ENCODE data around the gene SLC37A1.

SLC37A1 gene

DNA sequence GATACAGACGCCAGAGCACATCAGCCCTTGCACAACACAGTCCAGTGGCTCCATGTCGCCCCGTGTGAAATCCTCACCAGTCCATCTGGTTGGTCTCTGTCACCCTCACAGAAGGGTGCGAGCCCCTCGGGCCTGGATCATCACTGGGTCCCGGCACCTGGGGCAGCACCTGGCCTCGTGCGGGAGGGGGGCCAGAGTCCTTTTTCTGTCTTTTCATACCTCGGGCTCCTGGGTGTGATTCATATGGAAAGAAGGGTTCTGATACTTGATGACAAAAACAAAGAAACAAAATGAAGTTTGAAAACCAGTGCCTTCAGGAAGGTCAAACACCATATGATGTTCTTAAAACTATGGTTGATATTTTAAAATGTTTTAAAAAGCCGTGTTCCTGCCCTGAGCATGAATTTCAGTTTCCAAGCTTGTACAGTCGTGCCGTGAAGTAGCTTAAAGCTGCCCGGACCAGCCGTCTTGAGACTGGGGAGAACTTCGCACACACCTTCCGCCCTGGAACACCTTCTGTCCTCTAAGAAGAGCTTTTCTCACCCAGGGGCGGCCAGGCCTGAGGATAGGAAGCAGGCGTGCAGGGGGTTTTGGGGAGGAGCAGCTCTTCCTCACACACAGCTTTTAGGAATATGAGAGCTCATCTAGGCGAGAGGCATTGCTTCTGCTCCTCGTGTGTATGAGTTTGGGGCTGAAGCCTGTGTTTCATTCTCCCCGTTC, 35.2 kb downstream of the SLC37A1 start:
- H3K9ac ChIP-seq (ENCODE audit: low read length), result no peak overlapping the region
- no peak overlapping the region for H3K27ac ChIP-seq (ENCODE audit: low read depth, low read length)
- H3K27me3 ChIP-seq (ENCODE audit: control insufficient read depth in 1 of 2, insufficient read depth in 2 of 2, low read length in 2 of 2), result no peaks in the 10 kb centered on the region
- H3K9me3 ChIP-seq (ENCODE audit: low read length), result no peaks in the 10 kb centered on the region
- no peak overlapping the region for H3K4me3 ChIP-seq (ENCODE audit: low read depth in 1 of 2, low read length in 2 of 2)
- no peaks in the 10 kb centered on the region for H3K4me1 ChIP-seq (ENCODE audit: insufficient read depth, low read length)
- H3K36me3 ChIP-seq (ENCODE audit: insufficient read depth, low read length), result peaks cover 9% of the 10 kb centered on the region

DNA sequence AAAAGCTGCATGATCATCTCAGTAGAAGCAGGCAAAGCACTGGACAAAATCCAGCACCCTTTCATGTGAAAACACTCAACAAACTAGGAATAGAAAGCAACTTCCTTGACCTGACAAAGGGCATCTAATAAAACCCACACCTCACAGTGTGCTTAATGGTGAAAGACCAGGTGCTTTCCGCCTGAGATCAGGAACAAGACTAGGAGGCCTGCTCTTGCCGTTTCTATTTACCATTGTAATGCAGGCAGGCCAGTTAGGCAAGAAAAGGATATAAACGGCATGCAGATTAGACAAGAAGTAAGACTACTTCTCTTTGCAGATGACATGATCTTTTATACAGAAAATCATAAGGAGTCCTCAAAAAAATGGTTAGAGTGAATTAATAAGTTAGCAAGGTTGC, 37.2 kb downstream of the SLC37A1 start:
- H3K4me1 ChIP-seq (ENCODE audit: insufficient read depth, low read length), result no peaks in the 10 kb centered on the region
- no peak overlapping the region for H3K9ac ChIP-seq (ENCODE audit: low read length)
- no peaks in the 10 kb centered on the region for H3K9me3 ChIP-seq (ENCODE audit: low read length)
- no peaks in the 10 kb centered on the region for H3K27me3 ChIP-seq (ENCODE audit: control insufficient read depth in 1 of 2, insufficient read depth in 2 of 2, low read length in 2 of 2)
- no peak overlapping the region for H3K27ac ChIP-seq (ENCODE audit: low read depth, low read length)
- no peak overlapping the region for H3K4me3 ChIP-seq (ENCODE audit: low read depth in 1 of 2, low read length in 2 of 2)
- H3K36me3 ChIP-seq (ENCODE audit: insufficient read depth, low read length), result peaks cover 8% of the 10 kb centered on the region

DNA sequence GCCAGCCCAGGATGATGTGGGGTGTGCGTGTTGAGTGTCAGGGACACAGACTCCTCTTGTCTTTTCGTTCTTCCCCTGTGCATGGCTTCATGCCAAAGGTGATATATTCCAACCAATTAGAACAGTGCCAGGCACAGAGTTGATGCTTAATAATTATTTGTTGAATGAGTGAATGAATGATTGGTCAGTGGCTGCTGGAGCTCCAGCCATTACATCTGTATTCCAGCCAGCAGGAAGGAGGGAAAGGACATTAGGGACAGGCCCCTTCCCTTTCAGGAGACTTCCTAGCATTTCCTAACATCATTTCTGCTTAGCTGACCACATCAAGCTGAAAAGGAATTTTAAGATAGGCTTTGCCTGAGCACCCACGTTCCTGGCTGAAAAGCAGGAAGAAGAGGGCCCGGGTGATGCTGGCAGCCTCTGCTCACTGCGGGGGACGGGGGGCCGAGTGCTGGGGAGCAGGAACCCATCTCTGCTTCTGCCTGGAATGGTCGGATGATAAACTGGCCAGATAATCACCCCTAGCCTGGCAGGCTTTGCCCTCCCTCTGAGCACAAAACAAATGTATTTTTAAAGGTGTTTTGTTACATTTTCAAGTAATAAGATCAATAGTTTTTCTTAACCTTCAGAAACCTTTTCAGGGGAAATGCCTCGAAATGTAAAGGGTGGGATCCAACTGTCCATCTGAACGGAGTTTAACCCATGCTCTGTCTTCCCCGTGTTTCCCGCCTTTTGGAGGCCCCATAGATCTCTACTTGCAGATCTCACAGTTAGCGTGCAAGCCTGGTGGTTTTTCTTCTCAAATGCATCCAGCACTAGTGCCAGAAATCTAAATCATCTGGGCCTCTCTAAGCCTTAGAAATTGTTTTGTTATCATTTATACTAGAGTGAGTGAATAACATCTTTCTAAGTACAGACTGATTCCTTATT, 39.0 kb downstream of the SLC37A1 start:
- no peaks in the 10 kb centered on the region for H3K9me3 ChIP-seq (ENCODE audit: low read length)
- H3K9ac ChIP-seq (ENCODE audit: low read length), result no peak overlapping the region
- no peaks in the 10 kb centered on the region for H3K4me1 ChIP-seq (ENCODE audit: insufficient read depth, low read length)
- H3K27ac ChIP-seq (ENCODE audit: low read depth, low read length), result no peak overlapping the region
- H3K4me3 ChIP-seq (ENCODE audit: low read depth in 1 of 2, low read length in 2 of 2), result no peak overlapping the region
- H3K27me3 ChIP-seq (ENCODE audit: control insufficient read depth in 1 of 2, insufficient read depth in 2 of 2, low read length in 2 of 2), result no peaks in the 10 kb centered on the region
- peaks cover 2% of the 10 kb centered on the region for H3K36me3 ChIP-seq (ENCODE audit: insufficient read depth, low read length)

DNA sequence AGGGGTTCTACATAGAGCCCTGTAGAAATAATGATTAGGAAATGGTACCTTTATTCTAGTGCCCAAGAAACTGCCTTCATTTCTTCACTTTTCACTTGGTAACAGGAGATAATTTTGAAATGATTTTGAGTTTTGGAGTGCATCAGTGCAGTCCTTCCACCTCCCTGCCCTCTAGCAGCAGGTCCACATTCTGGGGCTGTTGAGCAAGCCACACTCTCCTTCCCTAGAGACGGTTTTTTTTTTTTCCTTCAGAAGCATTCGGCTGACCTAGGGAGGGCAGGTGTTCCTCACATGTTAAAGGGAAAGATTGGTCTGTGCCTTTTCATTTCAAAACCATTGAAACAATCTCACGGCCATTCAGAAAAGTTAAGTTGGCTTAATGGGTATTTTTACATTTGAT, 39.8 kb downstream of the SLC37A1 start:
- Histone ChIP-seq H3K4me3 (ENCODE audit: low read depth in 1 of 2, low read length in 2 of 2) (no peak overlapping the region), H3K36me3 (ENCODE audit: insufficient read depth, low read length) (no peaks in the 10 kb centered on the region)

GRCh38 chr21:42554251-42554961, 40.8 kb downstream of the SLC37A1 start:
- Histone ChIP-seq H3K4me1 (ENCODE audit: insufficient read depth, low read length) (no peaks in the 10 kb centered on the region), H3K27me3 (ENCODE audit: control insufficient read depth in 1 of 2, insufficient read depth in 2 of 2, low read length in 2 of 2) (no peaks in the 10 kb centered on the region), H3K9me3 (ENCODE audit: low read length) (no peaks in the 10 kb centered on the region), H3K9ac (ENCODE audit: low read length) (no peak overlapping the region), H3K4me3 (ENCODE audit: low read depth in 1 of 2, low read length in 2 of 2) (no peak overlapping the region), H3K27ac (ENCODE audit: low read depth, low read length) (no peak overlapping the region), H3K36me3 (ENCODE audit: insufficient read depth, low read length) (no peaks in the 10 kb centered on the region)

More for the DNA sequence above, 39.8 kb downstream of the SLC37A1 start:
- Histone ChIP-seq H3K4me1 (ENCODE audit: insufficient read depth, low read length) (no peaks in the 10 kb centered on the region), H3K27me3 (ENCODE audit: control insufficient read depth in 1 of 2, insufficient read depth in 2 of 2, low read length in 2 of 2) (no peaks in the 10 kb centered on the region), H3K27ac (ENCODE audit: low read depth, low read length) (no peak overlapping the region), H3K9me3 (ENCODE audit: low read length) (no peaks in the 10 kb centered on the region), H3K9ac (ENCODE audit: low read length) (no peak overlapping the region)

- Histone ChIP-seq H3K36me3 (ENCODE audit: insufficient read depth, low read length) (no peaks in the 10 kb centered on the region), H3K9me3 (ENCODE audit: low read length) (no peaks in the 10 kb centered on the region), H3K27ac (ENCODE audit: low read depth, low read length) (no peak overlapping the region), H3K4me3 (ENCODE audit: low read depth in 1 of 2, low read length in 2 of 2) (no peak overlapping the region), H3K27me3 (ENCODE audit: control insufficient read depth in 1 of 2, insufficient read depth in 2 of 2, low read length in 2 of 2) (no peaks in the 10 kb centered on the region), H3K4me1 (ENCODE audit: insufficient read depth, low read length) (no peaks in the 10 kb centered on the region), H3K9ac (ENCODE audit: low read length) (no peak overlapping the region)
Measured at GRCh38 chr21:42555756-42556438, 42.2 kb downstream of the SLC37A1 start.

DNA sequence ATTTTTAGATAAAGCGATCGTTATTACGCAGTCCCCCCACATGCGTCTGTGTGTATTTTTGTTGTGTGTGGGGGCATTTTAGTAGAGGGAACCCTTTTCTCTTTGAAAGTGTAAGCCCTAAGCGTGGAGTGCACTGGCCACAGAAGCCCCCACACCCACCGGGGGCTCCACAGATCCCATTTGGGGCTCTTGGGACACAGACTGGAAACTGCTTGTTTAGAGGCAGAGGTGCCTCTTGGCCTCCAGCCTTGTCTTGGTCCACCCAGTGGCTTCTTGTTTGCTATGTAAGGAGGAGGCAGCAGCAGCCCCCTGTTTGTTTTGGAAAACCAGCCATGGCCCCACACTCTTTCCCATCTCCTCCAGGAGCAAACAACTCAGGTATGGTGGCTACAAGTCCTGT, 42.8 kb downstream of the SLC37A1 start:
- Histone ChIP-seq H3K4me1 (ENCODE audit: insufficient read depth, low read length) (no peaks in the 10 kb centered on the region), H3K4me3 (ENCODE audit: low read depth in 1 of 2, low read length in 2 of 2) (no peak overlapping the region), H3K36me3 (ENCODE audit: insufficient read depth, low read length) (no peaks in the 10 kb centered on the region), H3K27me3 (ENCODE audit: control insufficient read depth in 1 of 2, insufficient read depth in 2 of 2, low read length in 2 of 2) (no peaks in the 10 kb centered on the region), H3K9me3 (ENCODE audit: low read length) (no peaks in the 10 kb centered on the region), H3K9ac (ENCODE audit: low read length) (no peak overlapping the region), H3K27ac (ENCODE audit: low read depth, low read length) (no peak overlapping the region)

DNA sequence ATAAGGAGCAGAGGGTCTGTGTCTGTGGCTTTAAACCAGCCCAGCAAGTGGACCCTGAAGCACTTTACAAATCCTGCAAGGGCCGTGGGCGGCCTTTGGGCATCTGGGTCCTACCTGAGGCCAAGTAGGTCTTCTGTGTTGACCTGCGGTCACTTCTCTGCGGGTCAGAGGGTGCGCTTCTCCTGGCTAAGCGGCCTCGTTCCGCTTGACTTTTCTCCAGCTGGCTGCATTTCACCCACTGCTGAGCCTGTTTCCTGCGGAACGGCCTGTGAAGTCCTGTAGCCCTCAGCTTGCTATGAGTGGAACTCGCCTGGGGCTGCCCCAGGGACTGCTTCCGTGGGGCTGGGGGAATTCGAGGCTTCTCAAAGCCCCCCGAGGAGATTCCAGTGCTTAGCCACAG, 43.3 kb downstream of the SLC37A1 start:
- no peaks in the 10 kb centered on the region for H3K27me3 ChIP-seq (ENCODE audit: control insufficient read depth in 1 of 2, insufficient read depth in 2 of 2, low read length in 2 of 2)
- no peaks in the 10 kb centered on the region for H3K9me3 ChIP-seq (ENCODE audit: low read length)
- no peak overlapping the region for H3K27ac ChIP-seq (ENCODE audit: low read depth, low read length)
- no peaks in the 10 kb centered on the region for H3K36me3 ChIP-seq (ENCODE audit: insufficient read depth, low read length)
- no peak overlapping the region for H3K9ac ChIP-seq (ENCODE audit: low read length)
- no peak overlapping the region for H3K4me3 ChIP-seq (ENCODE audit: low read depth in 1 of 2, low read length in 2 of 2)
- H3K4me1 ChIP-seq (ENCODE audit: insufficient read depth, low read length), result no peaks in the 10 kb centered on the region

- H3K36me3 ChIP-seq (ENCODE audit: insufficient read depth, low read length), result no peaks in the 10 kb centered on the region
Measured at GRCh38 chr21:42557420-42557819, 43.8 kb downstream of the SLC37A1 start.

GRCh38 chr21:42558368-42558767, 44.7 kb downstream of the SLC37A1 start:
- H3K9me3 ChIP-seq (ENCODE audit: low read length), result no peaks in the 10 kb centered on the region
- H3K9ac ChIP-seq (ENCODE audit: low read length), result no peak overlapping the region
- no peak overlapping the region for H3K4me3 ChIP-seq (ENCODE audit: low read depth in 1 of 2, low read length in 2 of 2)
- H3K27me3 ChIP-seq (ENCODE audit: control insufficient read depth in 1 of 2, insufficient read depth in 2 of 2, low read length in 2 of 2), result no peaks in the 10 kb centered on the region
- H3K27ac ChIP-seq (ENCODE audit: low read depth, low read length), result no peak overlapping the region
- no peaks in the 10 kb centered on the region for H3K36me3 ChIP-seq (ENCODE audit: insufficient read depth, low read length)
- no peaks in the 10 kb centered on the region for H3K4me1 ChIP-seq (ENCODE audit: insufficient read depth, low read length)

More at GRCh38 chr21:42557420-42557819, 43.8 kb downstream of the SLC37A1 start:
- Histone ChIP-seq H3K4me3 (ENCODE audit: low read depth in 1 of 2, low read length in 2 of 2) (no peak overlapping the region), H3K4me1 (ENCODE audit: insufficient read depth, low read length) (no peaks in the 10 kb centered on the region), H3K9me3 (ENCODE audit: low read length) (no peaks in the 10 kb centered on the region), H3K9ac (ENCODE audit: low read length) (no peak overlapping the region), H3K27ac (ENCODE audit: low read depth, low read length) (no peak overlapping the region), H3K27me3 (ENCODE audit: control insufficient read depth in 1 of 2, insufficient read depth in 2 of 2, low read length in 2 of 2) (no peaks in the 10 kb centered on the region)

DNA sequence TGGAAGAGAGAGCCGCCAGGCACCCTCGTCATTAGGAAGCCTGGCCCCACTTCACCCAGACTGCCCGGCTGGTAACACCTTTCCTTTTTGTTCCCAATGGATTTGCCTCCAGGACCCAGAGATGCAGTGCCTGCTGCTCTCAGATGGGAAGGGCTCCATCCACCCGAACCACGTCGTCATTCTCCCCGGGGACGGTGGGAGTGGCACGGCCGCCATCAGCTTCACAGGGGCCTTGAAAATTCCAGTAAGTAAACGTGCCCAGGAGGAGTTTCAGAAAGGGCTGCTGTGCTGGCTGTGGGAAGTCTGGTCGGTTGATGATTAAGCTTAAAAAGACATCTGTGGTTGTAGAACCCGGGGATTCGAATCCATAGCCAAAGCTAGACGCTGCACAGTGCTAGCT, 45.2 kb downstream of the SLC37A1 start:
- no peak overlapping the region for H3K4me3 ChIP-seq (ENCODE audit: low read depth in 1 of 2, low read length in 2 of 2)
- no peaks in the 10 kb centered on the region for H3K9me3 ChIP-seq (ENCODE audit: low read length)
- no peaks in the 10 kb centered on the region for H3K27me3 ChIP-seq (ENCODE audit: control insufficient read depth in 1 of 2, insufficient read depth in 2 of 2, low read length in 2 of 2)
- no peaks in the 10 kb centered on the region for H3K36me3 ChIP-seq (ENCODE audit: insufficient read depth, low read length)
- no peaks in the 10 kb centered on the region for H3K4me1 ChIP-seq (ENCODE audit: insufficient read depth, low read length)
- H3K27ac ChIP-seq (ENCODE audit: low read depth, low read length), result no peak overlapping the region
- no peak overlapping the region for H3K9ac ChIP-seq (ENCODE audit: low read length)

Data from muscle layer of colon (tissue), 2 donors.